ACHN (cell line): ENCODE measurements around the gene SLC38A4.

Source experiments
- DNase-seq: peaks from one replicate; pipeline ENCODE4 v3.0.0-alpha.2; 2015
- in situ Hi-C: cut with HindIII; loops from 2 replicates; pipeline ENCODE4 v1.10.0; 2017; ENCODE audit warnings: low sequenced_read_pairs, low pct_ligation_motif_present, low pct_unique_long_range_greater_than_20kb

The SLC38A4 gene

GRCh38 chr12:46786774-46787173, 39.0 kb downstream of the SLC38A4 start:
- no peak for DNase-seq

DNA sequence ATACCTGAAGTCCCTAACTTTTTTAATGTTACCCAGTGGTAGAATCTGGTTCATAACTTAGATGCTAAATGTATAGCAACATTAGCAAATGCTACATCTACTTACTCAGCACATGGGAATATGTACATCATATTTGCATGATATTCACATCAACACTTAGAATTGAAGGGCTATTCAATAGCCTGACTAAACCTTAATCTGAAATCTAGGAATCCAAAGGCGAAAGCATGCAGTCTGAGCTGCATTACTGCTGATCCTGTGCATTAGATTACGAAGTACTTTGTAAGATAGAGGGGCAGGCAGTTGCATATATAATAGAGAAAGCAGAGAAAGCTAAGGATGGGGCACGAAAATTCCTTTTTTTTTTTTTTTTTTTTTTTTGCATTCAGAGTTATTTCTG, 40.4 kb downstream of the SLC38A4 start:
- in situ Hi-C loops, result no loop called here
- DNase-seq, result no peak

More at GRCh38 chr12:46786774-46787173, 39.0 kb downstream of the SLC38A4 start:
- in situ Hi-C loops, result no loop called here

GRCh38 chr12:46783871-46784270, 41.9 kb downstream of the SLC38A4 start:
- in situ Hi-C loops, result no loop called here
- DNase-seq, result no peak

GRCh38 chr12:46779879-46780278, 45.9 kb downstream of the SLC38A4 start:
- no peak for DNase-seq
- in situ Hi-C loops, result no loop called here

DNA sequence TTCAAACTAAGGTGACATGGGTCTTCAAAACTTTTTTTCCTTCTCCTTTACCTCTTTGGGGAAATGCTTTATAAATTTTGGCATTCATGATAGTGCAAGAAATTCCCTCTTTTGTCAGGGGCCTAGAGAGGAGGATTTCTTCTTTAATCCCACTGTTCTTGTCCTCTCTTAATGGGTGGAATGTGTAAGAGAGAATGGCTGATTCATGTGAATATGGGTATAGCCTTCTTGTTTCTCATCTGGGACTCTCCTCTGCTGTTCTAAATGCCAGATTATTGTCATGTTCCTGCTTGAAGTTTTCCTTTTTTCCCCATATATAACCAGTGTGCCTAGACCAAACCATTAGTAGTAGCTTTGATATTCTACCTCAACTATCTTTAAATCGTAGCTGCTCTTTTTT, 46.7 kb downstream of the SLC38A4 start:
- in situ Hi-C loops, result no loop called here
- DNase-seq, result no peak

GRCh38 chr12:46778415-46778814, 47.4 kb downstream of the SLC38A4 start:
- in situ Hi-C loops, result no loop called here
- DNase-seq, result no peak

- no peak for DNase-seq
- in situ Hi-C loops, result no loop called here
Observed at GRCh38 chr12:46777587-46777986, 48.2 kb downstream of the SLC38A4 start.

GRCh38 chr12:46775796-46776195, 50.0 kb downstream of the SLC38A4 start:
- in situ Hi-C loops, result no loop called here
- no peak for DNase-seq

- in situ Hi-C loops, result no loop called here
- DNase-seq, result no peak
Observed at GRCh38 chr12:46774322-46774633, 51.5 kb downstream of the SLC38A4 start.

DNA sequence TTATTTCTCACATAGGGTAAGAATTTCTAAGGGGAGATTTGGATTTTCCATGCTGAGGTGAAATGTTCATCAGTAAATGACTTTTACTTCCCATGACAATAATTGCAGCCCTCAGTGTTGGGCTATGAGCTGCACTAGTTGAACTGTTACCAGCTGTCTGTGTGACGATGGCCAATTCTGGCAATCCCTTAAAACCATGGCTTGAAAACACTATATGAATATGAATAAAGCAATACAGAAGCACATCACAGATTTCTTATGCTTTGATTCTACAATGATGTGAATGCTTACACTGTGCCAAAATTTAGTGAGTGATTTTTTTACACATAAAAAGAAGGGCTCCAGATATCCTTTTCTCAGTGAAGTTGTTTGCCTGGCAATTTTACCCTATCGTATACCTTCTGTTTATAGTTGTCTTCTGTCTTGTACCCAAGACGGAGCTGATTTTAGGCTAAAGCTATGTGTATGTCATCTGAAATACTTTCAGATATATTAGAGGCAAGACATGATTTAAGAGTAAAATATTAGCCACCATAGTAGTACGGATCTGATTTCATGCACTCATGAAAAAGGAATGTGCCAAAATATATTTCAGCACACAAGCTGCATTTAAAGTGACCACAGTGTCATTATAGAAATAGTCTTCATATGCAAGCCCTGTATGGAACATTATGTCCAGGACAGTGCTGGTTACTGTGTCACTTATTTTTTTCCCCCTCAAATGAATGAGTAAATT, 52.0 kb downstream of the SLC38A4 start:
- in situ Hi-C loops, result no loop called here
- no peak for DNase-seq

DNA sequence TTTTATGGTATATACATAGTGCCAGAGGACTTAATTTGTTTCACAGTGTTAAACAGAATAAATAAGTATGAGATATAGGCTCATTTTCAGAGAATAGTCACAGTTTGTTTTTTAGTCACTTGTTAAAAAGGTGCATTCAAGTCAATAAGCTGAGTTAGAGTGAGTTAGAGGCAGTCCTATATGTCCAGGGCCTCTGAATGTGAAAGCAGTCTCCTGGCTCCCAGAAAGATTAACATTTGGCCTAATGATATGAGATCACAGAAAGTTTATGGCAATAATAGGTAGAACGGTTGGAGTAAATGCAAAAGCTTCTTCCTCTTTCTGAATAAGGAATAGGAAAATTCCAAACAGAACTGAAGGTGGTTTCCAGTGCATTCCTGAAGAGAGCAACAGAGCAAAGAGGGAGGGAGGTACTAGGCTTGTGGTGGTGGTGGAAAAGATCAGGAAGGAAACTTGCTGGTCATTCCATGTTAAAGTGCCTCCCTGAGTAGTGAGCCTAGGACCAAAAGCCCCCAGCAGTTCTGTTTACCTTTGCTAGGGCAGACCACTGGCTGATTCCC, 54.4 kb downstream of the SLC38A4 start:
- in situ Hi-C loops, result no loop called here
- no peak for DNase-seq

DNA sequence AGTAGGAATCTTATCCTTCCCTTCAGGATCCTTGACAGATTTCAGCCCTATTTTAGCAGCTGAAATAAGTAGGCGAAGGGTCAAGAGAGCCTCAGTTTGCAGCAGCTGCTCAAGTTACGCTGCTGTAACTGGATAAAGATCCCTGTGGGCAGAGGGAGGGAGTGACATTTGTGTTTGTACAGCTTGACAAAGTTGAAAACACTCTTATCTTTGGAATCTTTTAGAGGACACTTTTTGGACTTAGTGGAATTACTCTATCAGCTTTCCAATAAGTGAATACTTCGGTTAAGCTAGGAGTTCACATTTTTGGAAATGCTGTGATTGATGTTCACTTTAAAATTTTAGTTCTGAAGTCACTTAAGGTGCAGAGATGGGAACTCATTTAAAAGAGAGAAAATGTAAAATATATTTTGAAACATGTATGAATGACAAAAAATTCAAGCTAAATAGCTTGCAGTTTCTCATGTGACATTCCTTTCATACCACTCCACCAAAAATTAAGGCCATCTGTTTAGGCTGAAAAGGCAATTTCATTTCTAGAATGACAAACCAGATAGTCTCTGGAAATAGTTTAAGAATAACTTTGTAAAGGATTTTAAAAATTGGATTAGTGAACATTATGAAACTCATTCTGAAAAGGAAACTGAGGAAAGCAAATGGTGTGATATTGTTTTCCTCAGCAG, 55.2 kb downstream of the SLC38A4 start:
- in situ Hi-C loops, result no loop called here
- DNase-seq, result no peak

- in situ Hi-C loops, result no loop called here
Observed at GRCh38 chr12:46764005-46764404, 61.8 kb downstream of the SLC38A4 start.

GRCh38 chr12:46763230-46763629, 62.6 kb downstream of the SLC38A4 start:
- in situ Hi-C loops, result no loop called here
- no peak for DNase-seq

More at GRCh38 chr12:46764005-46764404, 61.8 kb downstream of the SLC38A4 start:
- no peak for DNase-seq

DNA sequence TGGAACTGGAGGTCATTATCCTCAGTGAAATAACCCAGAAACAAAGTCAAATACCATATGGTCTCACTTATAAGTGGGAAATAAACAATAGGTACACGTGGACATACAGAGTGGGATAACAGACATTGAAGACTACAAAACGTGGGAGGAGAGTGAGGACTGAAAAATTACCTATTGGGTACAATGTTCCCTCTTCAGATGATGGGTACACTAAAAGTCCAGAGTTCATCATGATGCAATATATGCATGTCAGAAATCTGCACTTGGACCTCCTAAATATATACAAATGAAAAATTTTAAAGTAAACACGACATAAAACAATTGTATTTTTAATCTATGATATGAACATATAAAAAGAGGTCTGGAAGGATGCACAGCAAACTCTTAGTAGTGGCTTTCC, 71.2 kb downstream of the SLC38A4 start:
- in situ Hi-C loops, result no loop called here
- DNase-seq, result no peak

GRCh38 chr12:46752396-46752795, 73.4 kb downstream of the SLC38A4 start:
- in situ Hi-C loops, result no loop called here
- no peak for DNase-seq

DNA sequence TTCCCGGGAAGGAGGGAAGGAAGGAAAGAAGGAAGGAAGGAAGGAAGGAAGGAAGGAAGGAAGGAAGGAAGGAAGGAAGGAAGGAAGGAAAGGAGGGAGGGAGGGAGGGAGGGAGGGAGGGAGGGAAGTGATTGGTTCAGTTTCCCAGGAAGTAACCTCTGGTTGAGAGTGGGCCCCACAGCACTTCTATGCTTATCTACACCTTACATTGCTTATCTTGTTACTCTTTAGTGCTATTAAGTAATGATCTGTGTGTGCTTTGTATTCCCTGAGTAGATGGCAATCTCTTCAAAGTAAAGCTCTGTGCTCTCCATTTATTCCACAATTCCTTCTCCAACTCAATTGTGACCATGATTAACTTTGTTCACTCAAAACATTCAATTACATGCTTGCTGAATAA, 74.6 kb downstream of the SLC38A4 start:
- in situ Hi-C loops, result no loop called here
- no peak for DNase-seq

- no peak for DNase-seq
- in situ Hi-C loops, result no loop called here
Observed at GRCh38 chr12:46749322-46749721, 76.5 kb downstream of the SLC38A4 start.

DNA sequence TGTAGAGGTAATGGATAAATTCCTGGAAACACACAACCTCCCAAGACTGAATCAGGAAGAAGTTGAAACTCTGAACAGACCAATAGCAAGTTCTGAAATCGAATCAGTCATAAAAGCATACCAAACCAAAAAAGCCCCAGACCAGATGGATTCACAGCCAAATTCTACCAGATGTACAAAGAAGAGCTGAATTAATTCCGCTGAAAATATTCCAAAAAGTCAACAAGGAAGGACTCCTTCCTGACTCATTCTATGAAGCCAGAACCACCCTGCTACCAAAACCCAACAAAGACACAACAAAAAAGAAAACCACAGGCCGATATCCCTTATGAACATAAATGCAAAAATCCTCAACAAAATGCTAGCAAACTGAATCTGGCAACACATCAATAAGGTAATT, 81.5 kb downstream of the SLC38A4 start:
- no peak for DNase-seq

GRCh38 chr12:46743456-46743855, 82.3 kb downstream of the SLC38A4 start:
- no peak for DNase-seq
- in situ Hi-C loops, result no loop called here

More for the DNA sequence above, 81.5 kb downstream of the SLC38A4 start:
- in situ Hi-C loops, result no loop called here
